Body of pancreas (tissue), 4 donors: ENCODE results near the gene DAB2. TPM values are rescaled to one million over a fixed set of nuclear protein-coding genes. Genes with fewer than 3 reads are reported as not detected.
A peak's percentile ranks its signal among the peaks of the same experiment; 100 is the strongest.

Source experiments
- ATAC-seq: fragments of 150-250 bp; one replicate; pipeline ENCODE4 v1.9.1; 2016
- DNase-seq, 4 donors: peaks; one replicate each; pipeline ENCODE4 v3.0.0-alpha.2; 2019
- H3K27ac ChIP-seq, 4 donors: fragments of 200-600 bp; sonication (generic); 1 replicate in 3 of 4; 2 replicates in 1 of 4; pipeline versions ENCODE4 v1.5.1 to v1.6.1; 2016 to 2019; ENCODE audit warnings: mild to moderate bottlenecking in 1 of 4, mixed read lengths in 1 of 4, moderate library complexity in 1 of 4
- H3K27me3 ChIP-seq, 2 donors: fragments of 200-600 bp; sonication (generic); one replicate each; pipeline ENCODE4 v1.6.0; 2016; ENCODE audit warnings: mild to moderate bottlenecking in 1 of 2
- H3K36me3 ChIP-seq, 2 donors: fragments of 200-600 bp; sonication (generic); replicated peaks in 1 of 2; 2 replicates each; pipeline ENCODE4 v1.5.1; 2016; ENCODE audit warnings: low read depth in 2 of 2; ENCODE audit not compliant: insufficient read depth in 1 of 2
- H3K4me1 ChIP-seq: fragments of 200-600 bp; sonication (generic); one replicate; pipeline ENCODE4 v1.6.0; 2016
- H3K4me3 ChIP-seq, 2 donors: fragments of 200-600 bp; sonication (generic); 1 replicate in 1 of 2; 2 replicates in 1 of 2; pipeline ENCODE4 v1.5.1; 2016 to 2019
- H3K9me3 ChIP-seq, 3 donors: fragments of 200-600 bp; sonication (generic); 1 replicate in 2 of 3; 2 replicates in 1 of 3; pipeline ENCODE4 v1.5.1; 2016
- POLR2A ChIP-seq, 3 donors: fragments of 450-650 bp; IDR thresholded peaks; one replicate each; pipeline ENCODE4 v1.6.1; 2016; ENCODE audit warnings: antibody characterized with exemption in 3 of 3, mild to moderate bottlenecking in 2 of 3
- WGBS, 2 donors: methylation state at CpG; one replicate each; pipeline ENCODE4 v1.1.5; 2017; 5-methylcytosine and 5-hydroxymethylcytosine counted together
- intact Hi-C: fragments of 100-400 bp; cut with DNase I; formaldehyde crosslinking; loops from one replicate; pipeline ENCODE4 v1.15.1; 2023
- total RNA-seq, 2 donors: library from RNA; depleted of rRNA; stranded (reverse); fragments of >200 nt; gene quantifications; one replicate each; pipeline ENCODE4 v1.1.0, GENCODE V29; 2016
- TF ChIP-seq, protein P1 (sequence below), 7 experiments: fragments of 450-650 bp in 4 of 7; fragments of 200-600 bp in 3 of 7; sonication (generic) in 3 of 7; IDR thresholded peaks; one replicate each; pipeline ENCODE4 v1.5.1; 2016 to 2019; ENCODE audit warnings: antibody characterized with exemption in 7 of 7

DAB2 gene
- total RNA-seq, 2 donors from 2014 or later: 33.9 to 39.4 TPM

DNA sequence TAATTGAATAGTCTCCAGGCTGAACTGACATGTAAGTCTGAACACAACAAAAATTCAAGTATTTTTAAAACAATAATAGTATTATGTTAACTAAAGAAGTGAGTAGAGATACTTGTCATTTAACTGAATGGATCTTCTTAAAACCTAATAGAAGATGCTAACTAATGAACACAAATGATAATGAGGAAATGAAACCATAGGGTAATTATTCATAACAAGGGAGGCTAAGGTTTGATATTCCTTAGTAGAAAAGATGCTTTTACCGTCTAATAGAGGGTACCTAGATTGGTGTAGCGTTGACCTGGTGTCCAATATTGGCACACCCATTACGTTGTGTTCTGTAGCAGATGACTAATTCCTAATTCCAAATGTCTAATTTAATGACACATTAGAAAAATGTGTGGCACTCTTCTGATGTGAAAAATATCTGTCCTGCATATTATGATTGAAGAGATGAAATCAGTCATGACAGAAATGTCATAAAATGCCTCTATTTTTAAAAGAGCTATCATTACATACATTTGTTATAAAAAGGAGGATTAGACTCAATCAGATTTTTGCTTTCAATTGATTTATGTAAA, 14.9 kb upstream of the DAB2 start:
- TF ChIP-seq, protein P1, sequence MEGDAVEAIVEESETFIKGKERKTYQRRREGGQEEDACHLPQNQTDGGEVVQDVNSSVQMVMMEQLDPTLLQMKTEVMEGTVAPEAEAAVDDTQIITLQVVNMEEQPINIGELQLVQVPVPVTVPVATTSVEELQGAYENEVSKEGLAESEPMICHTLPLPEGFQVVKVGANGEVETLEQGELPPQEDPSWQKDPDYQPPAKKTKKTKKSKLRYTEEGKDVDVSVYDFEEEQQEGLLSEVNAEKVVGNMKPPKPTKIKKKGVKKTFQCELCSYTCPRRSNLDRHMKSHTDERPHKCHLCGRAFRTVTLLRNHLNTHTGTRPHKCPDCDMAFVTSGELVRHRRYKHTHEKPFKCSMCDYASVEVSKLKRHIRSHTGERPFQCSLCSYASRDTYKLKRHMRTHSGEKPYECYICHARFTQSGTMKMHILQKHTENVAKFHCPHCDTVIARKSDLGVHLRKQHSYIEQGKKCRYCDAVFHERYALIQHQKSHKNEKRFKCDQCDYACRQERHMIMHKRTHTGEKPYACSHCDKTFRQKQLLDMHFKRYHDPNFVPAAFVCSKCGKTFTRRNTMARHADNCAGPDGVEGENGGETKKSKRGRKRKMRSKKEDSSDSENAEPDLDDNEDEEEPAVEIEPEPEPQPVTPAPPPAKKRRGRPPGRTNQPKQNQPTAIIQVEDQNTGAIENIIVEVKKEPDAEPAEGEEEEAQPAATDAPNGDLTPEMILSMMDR (IDR thresholded peaks at IDR 0.05): no peak
- no peak for TF ChIP-seq POLR2A (IDR thresholded peaks at IDR 0.05)
- Histone ChIP-seq H3K27me3 (no peaks in the 10 kb centered on the region), H3K4me3 (no peak overlapping the region), H3K4me1 (peaks cover 11% of the 10 kb centered on the region), H3K36me3 (no peaks in the 10 kb centered on the region), H3K9me3 (no peaks in the 10 kb centered on the region), H3K27ac (no peak overlapping the region)
- ATAC-seq (no peak), DNase-seq (no peak)
- 63 to 66% methylated on average over 3 of the region's 3 CpGs for WGBS, 2 donors
- intact Hi-C loops: no loop called here

DNA sequence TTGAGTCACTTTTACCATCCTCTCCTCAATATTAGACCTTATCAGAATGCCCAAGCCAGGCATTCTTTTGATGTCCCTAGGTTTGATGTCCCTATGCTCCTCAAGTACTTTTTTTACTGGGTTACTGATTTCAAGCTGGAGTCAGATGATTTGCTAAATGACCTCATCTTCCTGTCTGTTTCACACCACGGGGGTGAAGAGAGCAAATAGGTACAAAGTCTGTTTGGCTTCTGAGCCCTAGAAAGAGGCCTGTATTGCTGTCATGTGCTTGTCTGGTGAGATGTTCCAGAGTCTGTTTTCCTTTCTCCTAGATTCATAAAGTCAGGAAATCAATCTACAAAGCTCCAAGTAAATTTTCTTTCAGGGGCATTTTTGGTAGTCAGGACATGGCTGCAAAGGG, 12.7 kb upstream of the DAB2 start:
- intact Hi-C loops: no loop called here
- no peaks in the 10 kb centered on the region for H3K36me3 ChIP-seq
- H3K27ac ChIP-seq: peak overlapping the region in 1 of 4 donors; percentile 53
- TF ChIP-seq POLR2A (IDR thresholded peaks at IDR 0.05): no peak
- H3K4me1 ChIP-seq: peaks cover 16% of the 10 kb centered on the region
- no peaks in the 10 kb centered on the region for H3K9me3 ChIP-seq
- no peak overlapping the region for H3K4me3 ChIP-seq
- ATAC-seq (peak; percentile 33), DNase-seq (no peak)
- 0 to 6% methylated on average over 1 of the region's 1 CpG for WGBS, 2 donors
- no peaks in the 10 kb centered on the region for H3K27me3 ChIP-seq

DNA sequence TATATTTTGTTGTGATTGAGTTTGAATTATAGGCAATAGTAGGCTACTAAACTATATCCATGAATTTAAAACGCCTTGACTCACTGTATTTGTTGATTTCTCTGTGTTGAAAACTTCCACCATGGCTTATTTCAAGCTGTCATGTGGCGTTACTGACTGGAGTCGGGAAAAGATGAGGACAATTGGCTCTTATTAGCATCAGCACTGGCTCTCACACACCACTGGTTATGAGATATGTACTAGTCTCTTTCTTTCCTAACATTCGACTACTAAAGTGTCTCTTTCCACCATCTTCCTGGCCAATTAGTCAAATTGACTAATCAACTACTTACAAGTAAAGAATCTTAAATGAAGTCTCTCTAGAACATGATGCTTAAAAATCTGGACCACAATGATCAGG, 9.1 kb upstream of the DAB2 start:
- intact Hi-C loops: no loop called here
- no peak for ATAC-seq
- peak overlapping the region; percentile 3 to 71 (median 52) for H3K27ac ChIP-seq
- H3K27me3 ChIP-seq: no peaks in the 10 kb centered on the region
- H3K4me3 ChIP-seq: no peak overlapping the region
- no peak for DNase-seq
- 42 to 45% methylated on average over 4 of the region's 4 CpGs for WGBS, 2 donors
- peaks cover 9% of the 10 kb centered on the region for H3K4me1 ChIP-seq
- TF ChIP-seq, protein P1 (IDR thresholded peaks at IDR 0.05): no peak
- no peak for TF ChIP-seq POLR2A (IDR thresholded peaks at IDR 0.05)
- no peaks in the 10 kb centered on the region for H3K9me3 ChIP-seq
- no peaks in the 10 kb centered on the region for H3K36me3 ChIP-seq

DNA sequence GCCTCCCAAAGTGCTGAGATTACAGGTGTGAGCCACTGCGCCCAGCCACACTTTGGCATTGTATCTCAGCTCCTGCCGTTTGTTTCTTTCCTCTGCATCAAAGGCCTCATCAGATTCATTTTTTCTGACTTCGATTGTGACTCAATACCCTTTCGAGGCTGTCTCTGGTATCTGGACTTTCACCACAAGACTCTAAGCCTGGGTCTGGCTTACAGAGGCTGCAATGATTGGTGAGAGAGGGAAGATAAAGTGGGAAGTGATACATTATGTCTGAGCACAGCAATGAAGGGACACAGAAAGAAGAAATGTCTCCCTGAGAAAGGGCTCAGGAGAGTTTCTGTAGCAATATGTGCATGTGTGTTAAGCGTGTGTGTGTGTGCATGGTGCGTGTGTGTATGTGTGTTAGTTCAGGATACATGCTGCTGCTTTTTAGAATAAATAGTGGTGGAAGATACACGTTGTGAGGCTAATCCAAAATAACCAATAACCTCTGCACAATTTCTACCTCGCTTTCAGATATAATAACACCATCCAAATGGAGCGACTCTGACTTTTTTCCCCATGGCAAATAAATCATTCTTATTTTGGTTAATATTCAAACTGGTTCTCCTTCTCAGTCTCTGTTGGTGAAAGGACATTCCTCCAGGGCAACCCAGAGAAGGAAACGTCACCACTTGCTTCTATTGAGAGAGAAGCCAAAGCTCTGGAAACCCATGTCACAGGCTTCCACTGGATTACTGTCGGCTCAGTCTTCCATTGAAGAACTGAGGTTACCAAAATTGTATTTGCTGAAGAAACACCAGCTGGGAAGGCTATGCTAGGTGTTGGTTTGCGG, 8.1 kb upstream of the DAB2 start:
- H3K4me1 ChIP-seq: peaks cover 9% of the 10 kb centered on the region
- no peaks in the 10 kb centered on the region for H3K27me3 ChIP-seq
- peak overlapping the region; percentile 40 to 71 (median 56) for H3K27ac ChIP-seq
- intact Hi-C loops: no loop called here
- ATAC-seq (peak; percentile 49), DNase-seq (no peak)
- TF ChIP-seq, protein P1 (IDR thresholded peaks at IDR 0.05): no peak
- TF ChIP-seq POLR2A (IDR thresholded peaks at IDR 0.05): no peak
- 34 to 39% methylated on average over 12 of the region's 12 CpGs for WGBS, 2 donors
- no peaks in the 10 kb centered on the region for H3K36me3 ChIP-seq
- no peaks in the 10 kb centered on the region for H3K9me3 ChIP-seq
- no peak overlapping the region for H3K4me3 ChIP-seq

DNA sequence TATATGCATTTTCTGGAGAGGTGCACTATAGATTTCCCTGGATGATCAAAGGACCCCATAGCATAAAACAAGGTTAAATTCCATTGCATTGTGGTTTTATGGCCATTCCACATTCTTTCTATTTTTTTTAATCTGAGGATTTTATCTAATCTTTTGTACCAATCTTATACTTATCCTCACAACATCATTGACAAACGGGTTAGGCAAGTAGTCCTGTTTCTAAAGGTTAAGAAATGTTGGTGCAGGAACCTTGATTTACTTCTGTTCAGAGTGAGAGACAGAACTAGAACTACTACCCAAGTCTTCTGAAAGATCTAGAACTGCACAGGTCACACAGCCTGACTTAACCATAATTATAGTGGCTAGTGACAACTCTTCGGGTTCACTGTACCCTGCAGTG, 5.7 kb upstream of the DAB2 start:
- Histone ChIP-seq H3K27ac (no peak overlapping the region), H3K4me3 (no peak overlapping the region), H3K27me3 (peaks cover 0 to 7% of the 10 kb centered on the region in 2 donors), H3K9me3 (no peaks in the 10 kb centered on the region), H3K36me3 (no peaks in the 10 kb centered on the region), H3K4me1 (peaks cover 19% of the 10 kb centered on the region)
- DNase-seq (no peak), ATAC-seq (no peak)
- intact Hi-C loops: no loop called here
- WGBS, 2 donors: 34 to 52% methylated on average over 2 of the region's 2 CpGs
- TF ChIP-seq POLR2A (IDR thresholded peaks at IDR 0.05): no peak
- TF ChIP-seq, protein P1 (IDR thresholded peaks at IDR 0.05): no peak
